IMR-90 (cell line): ENCODE measurements around the gene APCDD1. TPM values are rescaled to one million over a fixed set of nuclear protein-coding genes. Genes with fewer than 3 reads are reported as not detected.

Source experiments
- ATAC-seq: fragments of 200-7000 bp; cut with Tn5 transposase; 2 replicates; pipeline ENCODE4 v1.9.1; 2020; ENCODE audit warnings: low read depth, mild to moderate bottlenecking, moderate library complexity
- BruUV-seq: library from RNA; stranded (reverse); fragments of 400-500 nt; replicated peaks from 2 replicates; lab custom pipeline; 2021; lab: Mats Ljungman, UMichigan
- CTCF ChIA-PET: fragments of 300-600 bp; formaldehyde crosslinking; extraction: SDS; loops from one replicate; lab custom pipeline; 2021; ENCODE audit warnings: antibody characterized with exemption; lab: Yijun Ruan, JAX
- POLR2A ChIA-PET: fragments of 300-600 bp; sonication (Branson Sonifier 250); formaldehyde crosslinking; loops from one replicate; lab custom pipeline; 2022; ENCODE audit warnings: antibody characterized with exemption; ENCODE audit not compliant: unreplicated experiment; lab: Charles Lee
- DNase-seq: peaks from one replicate; pipeline ENCODE4 v3.0.0; 2013
- H2AFZ ChIP-seq: replicated peaks from 2 replicates; pipeline ENCODE3; 2013; ENCODE audit warnings: low read length, mild to moderate bottlenecking; ENCODE audit not compliant: poor library complexity
- H2AK5ac ChIP-seq: 2 replicates; pipeline ENCODE4 v1.6.1; 2013; ENCODE audit warnings: low read depth, low read length, inconsistent platforms
- H2AK9ac ChIP-seq: replicated peaks from 2 replicates; pipeline ENCODE3; 2013; ENCODE audit warnings: mild to moderate bottlenecking, low read depth, low read length, moderate library complexity; ENCODE audit not compliant: poor library complexity
- H2BK120ac ChIP-seq: 2 replicates; pipeline ENCODE4 v1.6.1; 2013; ENCODE audit warnings: low read depth, low read length, inconsistent platforms
- H2BK15ac ChIP-seq: 3 replicates; pipeline ENCODE4 v1.6.1; 2013; ENCODE audit warnings: low read depth, low read length, inconsistent platforms
- H2BK20ac ChIP-seq: 2 replicates; pipeline ENCODE4 v1.6.1; 2013; ENCODE audit warnings: low read depth, mild to moderate bottlenecking, inconsistent platforms, low read length, moderate library complexity
- H2BK5ac ChIP-seq: 2 replicates; pipeline ENCODE4 v1.6.1; 2013; ENCODE audit warnings: mild to moderate bottlenecking, low read depth, low read length, inconsistent platforms; ENCODE audit not compliant: poor library complexity, severe bottlenecking
- H3K14ac ChIP-seq: replicated peaks from 2 replicates; pipeline ENCODE4 v1.6.1; 2013; ENCODE audit warnings: low read depth, low read length, inconsistent platforms
- H3K18ac ChIP-seq: 2 replicates; pipeline ENCODE4 v1.6.1; 2013; ENCODE audit warnings: low read depth, low read length, control low read depth
- H3K23ac ChIP-seq: 2 replicates; pipeline ENCODE4 v1.6.1; 2013; ENCODE audit warnings: low read depth, low read length, inconsistent platforms
- H3K27ac ChIP-seq: 2 replicates; pipeline ENCODE4 v1.5.1; 2013; ENCODE audit warnings: mild to moderate bottlenecking, control low read depth, low read length; ENCODE audit not compliant: insufficient read depth
- H3K27me3 ChIP-seq: 2 replicates; pipeline ENCODE4 v1.6.1; 2013; ENCODE audit warnings: low read length; ENCODE audit not compliant: control insufficient read depth, insufficient read depth
- H3K36me3 ChIP-seq: 2 replicates; pipeline ENCODE4 v1.6.1; 2013; ENCODE audit warnings: low read length, mixed read lengths; ENCODE audit not compliant: control insufficient read depth, insufficient read depth
- H3K4ac ChIP-seq: 2 replicates; pipeline ENCODE4 v1.6.1; 2013; ENCODE audit warnings: low read depth, low read length, inconsistent platforms
- H3K4me1 ChIP-seq: 2 replicates; pipeline ENCODE4 v1.6.1; 2013; ENCODE audit warnings: low read length, mixed read lengths; ENCODE audit not compliant: control insufficient read depth, insufficient read depth
- H3K4me2 ChIP-seq: 2 replicates; pipeline ENCODE4 v1.6.1; 2013; ENCODE audit warnings: low read depth, mild to moderate bottlenecking, control low read depth, low read length, moderate library complexity
- H3K4me3 ChIP-seq: 2 replicates; pipeline ENCODE4 v1.5.1; 2013; ENCODE audit warnings: low read depth, mild to moderate bottlenecking, control low read depth, low read length, moderate library complexity; ENCODE audit not compliant: insufficient read depth
- H3K56ac ChIP-seq: 2 replicates; pipeline ENCODE4 v1.6.1; 2013; ENCODE audit warnings: low read length, inconsistent platforms; ENCODE audit not compliant: insufficient read depth; ENCODE audit errors: extremely low read depth
- H3K79me1 ChIP-seq, 2 experiments: 2 replicates each; pipeline ENCODE4 v1.6.1; 2013; ENCODE audit warnings: low read length in 2 of 2, inconsistent platforms in 1 of 2, low read depth in 1 of 2
- H3K9ac ChIP-seq: 2 replicates; pipeline ENCODE4 v1.6.1; 2013; ENCODE audit warnings: low read depth, low read length, control low read depth
- H3K9me1 ChIP-seq: 2 replicates; pipeline ENCODE4 v1.6.1; 2013; ENCODE audit warnings: low read length, inconsistent platforms; ENCODE audit not compliant: insufficient read depth
- H3K9me3 ChIP-seq: 2 replicates; pipeline ENCODE4 v1.6.1; 2013; ENCODE audit warnings: low read length; ENCODE audit not compliant: control insufficient read depth, insufficient read depth
- H4K20me1 ChIP-seq: 2 replicates; pipeline ENCODE4 v1.6.1; 2013; ENCODE audit warnings: low read length, inconsistent platforms; ENCODE audit not compliant: insufficient read depth
- H4K5ac ChIP-seq: 2 replicates; pipeline ENCODE4 v1.6.1; 2013; ENCODE audit warnings: mild to moderate bottlenecking, low read depth, low read length, control low read depth
- H4K8ac ChIP-seq, 2 experiments: 2 replicates each; pipeline ENCODE4 v1.6.1; 2013; ENCODE audit warnings: low read depth in 2 of 2, low read length in 2 of 2, control low read depth in 1 of 2, inconsistent platforms in 1 of 2
- H4K91ac ChIP-seq: 2 replicates; pipeline ENCODE4 v1.6.1; 2013; ENCODE audit warnings: low read depth, low read length, inconsistent platforms; ENCODE audit not compliant: insufficient read depth
- BHLHE40 ChIP-seq: fragments of 150-350 bp; IDR thresholded peaks from 2 replicates; pipeline ENCODE4 v1.6.1; 2016; ENCODE audit warnings: mild to moderate bottlenecking, low read depth, low read length
- CEBPB ChIP-seq: IDR thresholded peaks from 2 replicates; pipeline ENCODE4 v1.6.1; 2012; ENCODE audit warnings: low read depth, low read length, improper control_type of control experiment
- CHD1 ChIP-seq: IDR thresholded peaks from 2 replicates; pipeline ENCODE4 v1.6.1; 2012; ENCODE audit warnings: low read depth, low read length, improper control_type of control experiment
- FOS ChIP-seq: fragments of 150-350 bp; IDR thresholded peaks from 2 replicates; pipeline ENCODE4 v1.6.1; 2016; ENCODE audit warnings: low read depth, low read length
- MAFK ChIP-seq: IDR thresholded peaks from 2 replicates; pipeline ENCODE4 v1.6.1; 2012; ENCODE audit warnings: low read depth, low read length, improper control_type of control experiment
- MAZ ChIP-seq: IDR thresholded peaks from 2 replicates; pipeline ENCODE4 v1.6.1; 2012; ENCODE audit warnings: low read depth, mild to moderate bottlenecking, low read length, improper control_type of control experiment, moderate library complexity, borderline replicate concordance
- MXI1 ChIP-seq: IDR thresholded peaks from 2 replicates; pipeline ENCODE4 v1.6.1; 2012; ENCODE audit warnings: low read depth, mild to moderate bottlenecking, low read length, moderate library complexity, borderline replicate concordance
- POLR2A ChIP-seq: IDR thresholded peaks from 2 replicates; pipeline ENCODE4 v1.6.1; 2012; ENCODE audit warnings: mild to moderate bottlenecking, low read depth, low read length
- RCOR1 ChIP-seq: IDR thresholded peaks from 2 replicates; pipeline ENCODE4 v1.6.1; 2012; ENCODE audit warnings: mild to moderate bottlenecking, low read length, improper control_type of control experiment; ENCODE audit not compliant: insufficient replicate concordance
- RFX5 ChIP-seq: IDR thresholded peaks from 2 replicates; pipeline ENCODE4 v1.8.0; 2012; ENCODE audit warnings: low read depth, mild to moderate bottlenecking, low read length, moderate library complexity
- WGBS, 2 experiments: methylation state at CpG; one replicate each; pipeline versions ENCODE4 v1.1.5 to v1.1.7; 2013; ENCODE audit warnings: missing lambda C conversion rate in 2 of 2; ENCODE audit not compliant: insufficient read length in 1 of 2; ENCODE audit errors: extremely low coverage in 2 of 2; 5-methylcytosine and 5-hydroxymethylcytosine counted together
- dilution Hi-C: fragments of 300-500 bp; cut with HindIII; formaldehyde crosslinking; loops from one replicate; pipeline ENCODE4 v1.14.3; 2018; ENCODE audit warnings: low sequenced_read_pairs; ENCODE audit not compliant: unreplicated experiment
- in situ Hi-C: fragments of 300-500 bp; cut with MboI; formaldehyde crosslinking; loops from 3 replicates; pipeline ENCODE4 v1.14.3; 2019; ENCODE audit warnings: low sequenced_read_pairs, inconsistent platforms, mixed read lengths
- intact Hi-C: fragments of 100-400 bp; cut with micrococcal nuclease; formaldehyde crosslinking; loops from 2 replicates; pipeline ENCODE4 v1.10.0; 2022
- polyA plus RNA-seq, 3 experiments: library from polyadenylated mRNA; depleted of rRNA; stranded (reverse); fragments of >200 nt; gene quantifications; 2 replicates each; pipeline ENCODE4 v1.2.3, GENCODE V29; 2012; ENCODE audit warnings: low replicate concordance in 1 of 3
- total RNA-seq: library from RNA; depleted of rRNA; stranded (reverse); fragments of >200 nt; gene quantifications from 2 replicates; pipeline ENCODE4 v1.2.3, GENCODE V29; 2012
- TF ChIP-seq, protein P1 (sequence below): fragments of 150-350 bp; IDR thresholded peaks from 2 replicates; pipeline ENCODE4 v1.6.1; 2017; ENCODE audit warnings: mild to moderate bottlenecking, antibody characterized with exemption, low read length, low read depth
- TF ChIP-seq, protein P2 (sequence below): conservative IDR thresholded peaks from 2 replicates; pipeline ENCODE4 v1.5.1; 2012; ENCODE audit warnings: mild to moderate bottlenecking, low read depth, low read length, improper control_type of control experiment
- TF ChIP-seq, protein P3 (sequence below): fragments of 150-350 bp; IDR thresholded peaks from 2 replicates; pipeline ENCODE4 v1.6.1; 2016; ENCODE audit warnings: low read depth, mild to moderate bottlenecking, low read length, moderate library complexity, borderline replicate concordance

APCDD1 gene
- total and polyA plus RNA-seq, 2 of the 4 experiments (the other 2 are of a cell fraction), result 1.1 to 2.2 TPM

DNA sequence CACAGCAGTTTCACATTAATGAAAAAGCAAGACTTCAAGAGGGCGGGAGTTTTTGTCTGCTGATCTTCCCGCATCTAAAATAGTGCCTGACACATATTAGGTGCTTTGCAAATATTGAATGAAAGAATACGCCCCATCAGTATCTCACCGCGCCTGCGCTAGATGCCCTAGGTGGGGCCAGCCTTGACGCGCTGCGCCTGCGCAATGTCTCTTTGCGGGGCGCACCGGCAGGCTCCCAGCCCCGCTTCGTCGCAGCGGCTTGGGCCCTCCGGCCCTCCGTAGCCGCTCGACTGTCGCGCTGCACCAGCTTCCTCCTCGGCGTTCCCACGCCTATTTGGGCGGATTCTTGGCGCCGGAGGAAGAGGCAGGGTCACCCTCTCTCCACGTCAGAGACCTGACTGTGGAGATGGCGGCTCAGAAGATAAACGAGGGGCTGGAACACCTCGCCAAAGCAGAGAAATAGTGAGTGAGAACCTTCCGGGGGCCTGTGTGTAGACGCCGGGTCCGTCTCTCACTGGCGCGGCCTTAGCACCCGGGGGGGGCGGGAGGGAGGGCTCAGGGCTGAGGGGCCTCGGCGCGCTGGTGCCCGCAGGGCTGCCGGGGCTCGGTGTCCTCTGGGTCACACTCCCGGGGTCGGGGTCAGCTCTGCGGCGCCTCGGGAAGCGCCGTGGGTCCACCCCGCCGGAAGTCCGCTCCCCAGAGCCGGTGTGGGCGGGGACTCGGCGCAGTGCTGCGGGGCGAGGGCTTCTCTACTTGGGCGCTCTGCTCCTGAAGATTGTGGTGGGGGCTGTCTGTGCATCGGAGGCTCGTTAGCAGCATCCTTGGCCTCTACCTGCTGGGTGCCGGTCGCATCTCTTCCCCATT lies 71.5 kb downstream of the APCDD1 start, which contains the start of gene NAPG:
TSS of gene NAPG (plus strand) at position 331 of the 864 bp plus-strand sequence. CDS start at position 407, 76 bp downstream.
- Histone ChIP-seq H2AK5ac (peak within 1 kb of the TSS; percentile 61; the same call in 1 of the 2 replicates), H3K18ac (peak within 1 kb of the TSS; percentile 32), H3K9me3 (no peaks in the 10 kb centered on the region), H2AK9ac (peak within 1 kb of the TSS; percentile 93), H2BK5ac (peak within 1 kb of the TSS; percentile 76), H4K8ac (peak within 1 kb of the TSS; percentile 78 to 94), H3K9ac (peak within 1 kb of the TSS; percentile 83), H3K36me3 (no peaks in the 10 kb centered on the region), H2BK20ac (no peak within 1 kb of the TSS), H3K23ac (peak within 1 kb of the TSS; percentile 95), H2BK120ac (peak within 1 kb of the TSS; percentile 13; the same call in 1 of the 2 replicates), H3K4ac (peak within 1 kb of the TSS; percentile 84), H3K79me1 (peaks cover 4 to 35% of the 10 kb centered on the region in 2 experiments; a peak in 3 of 4 replicates), H2AFZ (peak within 1 kb of the TSS; percentile 94), H3K4me2 (peak within 1 kb of the TSS; percentile 100), H4K91ac (peak within 1 kb of the TSS; percentile 63), H3K56ac (peak within 1 kb of the TSS; percentile 70; the same call in 1 of the 2 replicates), H4K20me1 (peaks cover 29% of the 10 kb centered on the region), H2BK15ac (0 out of 3 replicates have a peak within 1 kb of the TSS, but pooled peaks have one; percentile 3), H3K9me1 (peaks cover 13% of the 10 kb centered on the region), H3K27ac (peak within 1 kb of the TSS; percentile 77), H4K5ac (peak within 1 kb of the TSS; percentile 96), H3K14ac (peak within 1 kb of the TSS; percentile 86), H3K4me1 (peaks cover 10% of the 10 kb centered on the region), H3K27me3 (no peaks in the 10 kb centered on the region), H3K4me3 (peak within 1 kb of the TSS; percentile 83)
- ChIA-PET POLR2A (interaction anchor here (0.6 to 0.7 kb wide), 4 partner anchors 9 to 1375 kb away, joined by 3 to 8 read pairs (median 4); no protein-coding TSS in a partner anchor), CTCF (no interaction called here)
- ATAC-seq (peak; percentile 88), DNase-seq (peak; percentile 92)
- intact Hi-C loops (loop anchor here (10.0 kb wide), 1 partner anchor 841 kb away; no protein-coding TSS in a partner anchor), dilution Hi-C loops (no loop called here), in situ Hi-C loops (no loop called here)
- no TSS peak for BruUV-seq
- 1% methylated on average over 26 of the region's 68 CpGs; no CpG with 5 or more reads in 1 of the 2 experiments for WGBS, 2 experiments
- TF ChIP-seq FOS, result no peak
- TF ChIP-seq POLR2A, result peak; percentile 86
- TF ChIP-seq, protein P1, sequence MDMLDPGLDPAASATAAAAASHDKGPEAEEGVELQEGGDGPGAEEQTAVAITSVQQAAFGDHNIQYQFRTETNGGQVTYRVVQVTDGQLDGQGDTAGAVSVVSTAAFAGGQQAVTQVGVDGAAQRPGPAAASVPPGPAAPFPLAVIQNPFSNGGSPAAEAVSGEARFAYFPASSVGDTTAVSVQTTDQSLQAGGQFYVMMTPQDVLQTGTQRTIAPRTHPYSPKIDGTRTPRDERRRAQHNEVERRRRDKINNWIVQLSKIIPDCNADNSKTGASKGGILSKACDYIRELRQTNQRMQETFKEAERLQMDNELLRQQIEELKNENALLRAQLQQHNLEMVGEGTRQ, result no peak
- TF ChIP-seq, protein P2, sequence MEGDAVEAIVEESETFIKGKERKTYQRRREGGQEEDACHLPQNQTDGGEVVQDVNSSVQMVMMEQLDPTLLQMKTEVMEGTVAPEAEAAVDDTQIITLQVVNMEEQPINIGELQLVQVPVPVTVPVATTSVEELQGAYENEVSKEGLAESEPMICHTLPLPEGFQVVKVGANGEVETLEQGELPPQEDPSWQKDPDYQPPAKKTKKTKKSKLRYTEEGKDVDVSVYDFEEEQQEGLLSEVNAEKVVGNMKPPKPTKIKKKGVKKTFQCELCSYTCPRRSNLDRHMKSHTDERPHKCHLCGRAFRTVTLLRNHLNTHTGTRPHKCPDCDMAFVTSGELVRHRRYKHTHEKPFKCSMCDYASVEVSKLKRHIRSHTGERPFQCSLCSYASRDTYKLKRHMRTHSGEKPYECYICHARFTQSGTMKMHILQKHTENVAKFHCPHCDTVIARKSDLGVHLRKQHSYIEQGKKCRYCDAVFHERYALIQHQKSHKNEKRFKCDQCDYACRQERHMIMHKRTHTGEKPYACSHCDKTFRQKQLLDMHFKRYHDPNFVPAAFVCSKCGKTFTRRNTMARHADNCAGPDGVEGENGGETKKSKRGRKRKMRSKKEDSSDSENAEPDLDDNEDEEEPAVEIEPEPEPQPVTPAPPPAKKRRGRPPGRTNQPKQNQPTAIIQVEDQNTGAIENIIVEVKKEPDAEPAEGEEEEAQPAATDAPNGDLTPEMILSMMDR, result no peak
- peak; percentile 85; the same call in 1 of the 2 replicates for TF ChIP-seq CHD1
- TF ChIP-seq BHLHE40, result no peak
- no peak for TF ChIP-seq RFX5
- TF ChIP-seq, protein P3, sequence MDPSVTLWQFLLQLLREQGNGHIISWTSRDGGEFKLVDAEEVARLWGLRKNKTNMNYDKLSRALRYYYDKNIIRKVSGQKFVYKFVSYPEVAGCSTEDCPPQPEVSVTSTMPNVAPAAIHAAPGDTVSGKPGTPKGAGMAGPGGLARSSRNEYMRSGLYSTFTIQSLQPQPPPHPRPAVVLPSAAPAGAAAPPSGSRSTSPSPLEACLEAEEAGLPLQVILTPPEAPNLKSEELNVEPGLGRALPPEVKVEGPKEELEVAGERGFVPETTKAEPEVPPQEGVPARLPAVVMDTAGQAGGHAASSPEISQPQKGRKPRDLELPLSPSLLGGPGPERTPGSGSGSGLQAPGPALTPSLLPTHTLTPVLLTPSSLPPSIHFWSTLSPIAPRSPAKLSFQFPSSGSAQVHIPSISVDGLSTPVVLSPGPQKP, result no peak
- no peak for TF ChIP-seq MXI1
- peak; percentile 85 for TF ChIP-seq RCOR1
- peak; percentile 81; the same call in 1 of the 2 replicates for TF ChIP-seq MAZ
- no peak for TF ChIP-seq MAFK
- no peak for TF ChIP-seq CEBPB
